GM23248 (cell line): Measurements from ENCODE around the gene SLC15A5.

Source experiments
- EZH2 ChIP-seq: fragments of 200-600 bp; sonication (generic); IDR thresholded peaks from 2 replicates; pipeline ENCODE4 v1.6.1; 2018; ENCODE audit warnings: antibody characterized with exemption, mild to moderate bottlenecking; ENCODE audit not compliant: insufficient read depth, poor library complexity, severe bottlenecking
- EZH2phosphoT487 ChIP-seq: fragments of 200-600 bp; sonication (generic); IDR thresholded peaks from 2 replicates; pipeline ENCODE4 v1.6.1; 2018; ENCODE audit warnings: antibody characterized with exemption, moderate library complexity, mild to moderate bottlenecking, low read depth; ENCODE audit not compliant: insufficient read depth

DNA sequence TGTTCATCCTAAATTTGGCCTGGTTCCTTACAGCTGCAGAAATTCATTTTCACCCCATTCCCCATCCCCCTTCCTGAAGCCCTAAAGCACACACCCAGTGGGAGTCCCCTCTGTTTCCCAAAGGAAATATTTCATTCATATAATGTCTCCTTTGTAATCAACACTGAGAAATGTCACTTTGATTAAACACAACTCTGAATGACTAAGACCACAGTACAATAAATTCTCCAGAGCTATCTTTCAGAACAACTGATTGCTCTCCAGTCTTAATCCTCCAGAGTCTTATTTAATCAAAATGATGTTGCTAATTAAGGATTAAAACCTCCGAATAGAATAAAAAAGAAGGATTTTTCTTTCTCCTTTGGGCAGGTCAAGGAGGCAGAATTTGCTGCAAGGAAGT, 6.4 kb downstream of the SLC15A5 start:
- no peak for TF ChIP-seq EZH2phosphoT487
- no peak for TF ChIP-seq EZH2
